Endothelial cell of umbilical vein (primary cell): Measurements from ENCODE around the gene SLC49A3. TPM values are rescaled to one million over a fixed set of nuclear protein-coding genes. Genes with fewer than 3 reads are reported as not detected.
"Not testable (repeated sequence)": the region's sequence is repeated elsewhere in the genome, so short reads cannot be mapped to it uniquely, and the experiment has no call there.

Source experiments
- BruUV-seq: library from RNA; stranded (reverse); fragments of 400-500 nt; replicated peaks from 2 replicates; lab custom pipeline; 2021; lab: Mats Ljungman, UMichigan
- CTCF ChIA-PET: fragments of 300-600, 350-600 bp; sonication (Branson Sonifier 250); formaldehyde crosslinking; loops from one replicate; lab custom pipeline; 2021; ENCODE audit warnings: antibody characterized with exemption, inconsistent platforms; lab: Charles Lee
- POLR2A ChIA-PET: fragments of 300-600, 350-600 bp; sonication (Branson Sonifier 250); formaldehyde crosslinking; loops from one replicate; lab custom pipeline; 2021; ENCODE audit warnings: antibody characterized with exemption, inconsistent platforms; lab: Charles Lee
- DNase-seq: peaks from one replicate; pipeline ENCODE4 v3.0.0-alpha.2; 2011; ENCODE audit warnings: low read depth, low spot score
- FAIRE-seq: peaks from 2 replicates; lab custom pipeline; 2011; peaks lifted over from hg19 to GRCh38; lab: Jason Lieb, UNC
- H2AFZ ChIP-seq: 2 replicates; pipeline ENCODE4 v1.6.0; 2012; ENCODE audit warnings: low read depth, low read length, control low read depth, inconsistent platforms
- H3K27ac ChIP-seq: 2 replicates; pipeline ENCODE4 v1.5.1; 2011; ENCODE audit warnings: low read depth, mild to moderate bottlenecking, control low read depth, low read length, moderate library complexity; ENCODE audit not compliant: insufficient read depth
- H3K27me3 ChIP-seq, 2 experiments: 2 replicates each; pipeline versions ENCODE4 v1.6.0 to v1.6.1; 2011; ENCODE audit warnings: low read length in 2 of 2, mixed read lengths in 1 of 2; ENCODE audit not compliant: control insufficient read depth in 2 of 2, insufficient read depth in 2 of 2
- H3K36me3 ChIP-seq, 2 experiments: 2 replicates in 1 of 2; 3 replicates in 1 of 2; pipeline ENCODE4 v1.5.1; 2011; ENCODE audit warnings: low read length in 2 of 2, mild to moderate bottlenecking in 1 of 2, moderate library complexity in 1 of 2; ENCODE audit not compliant: control insufficient read depth in 2 of 2, insufficient read depth in 2 of 2; ENCODE audit errors: extremely low read depth in 1 of 2
- H3K4me1 ChIP-seq: 3 replicates; pipeline ENCODE4 v1.5.1; 2011; ENCODE audit warnings: mild to moderate bottlenecking, low read length; ENCODE audit not compliant: control insufficient read depth, insufficient read depth; ENCODE audit errors: extremely low read depth
- H3K4me2 ChIP-seq: 2 replicates; pipeline ENCODE4 v1.6.1; 2011; ENCODE audit warnings: low read length, control low read depth, mixed read lengths; ENCODE audit not compliant: insufficient read depth
- H3K4me3 ChIP-seq, 3 experiments: fragments of 200-600 bp in 1 of 3; sonication (generic), shearing (Covaris generic) in 1 of 3; replicated peaks in 1 of 3; 2 replicates each; pipeline ENCODE4 v1.5.1; 2011 to 2016; ENCODE audit warnings: control low read depth in 3 of 3, low read length in 3 of 3, mild to moderate bottlenecking in 2 of 3, inconsistent platforms in 1 of 3, low read depth in 1 of 3, moderate library complexity in 1 of 3; ENCODE audit not compliant: insufficient read depth in 1 of 3
- H3K79me2 ChIP-seq: 2 replicates; pipeline ENCODE4 v1.6.0; 2012; ENCODE audit warnings: low read length, inconsistent platforms; ENCODE audit not compliant: control insufficient read depth, insufficient read depth
- H3K9ac ChIP-seq: replicated peaks from 2 replicates; pipeline ENCODE3; 2011; ENCODE audit warnings: low read length, control low read depth; ENCODE audit not compliant: insufficient read depth; ENCODE audit errors: extremely low read depth
- H3K9me1 ChIP-seq: replicated peaks from 3 replicates; pipeline ENCODE4 v1.6.0; 2011; ENCODE audit warnings: mild to moderate bottlenecking, low read length; ENCODE audit not compliant: control insufficient read depth, insufficient read depth; ENCODE audit errors: extremely low read depth
- H3K9me3 ChIP-seq: replicated peaks from 2 replicates; pipeline ENCODE4 v1.5.1; 2012; ENCODE audit warnings: low read length, inconsistent platforms; ENCODE audit not compliant: control insufficient read depth, insufficient read depth
- H4K20me1 ChIP-seq: replicated peaks from 2 replicates; pipeline ENCODE3; 2011; ENCODE audit warnings: mild to moderate bottlenecking, low read length; ENCODE audit not compliant: control insufficient read depth, insufficient read depth; ENCODE audit errors: extremely low read depth
- EZH2 ChIP-seq: IDR thresholded peaks from 2 replicates; pipeline ENCODE4 v1.6.1; 2012; ENCODE audit warnings: borderline replicate concordance, low read depth, mild to moderate bottlenecking, moderate library complexity, low read length, inconsistent platforms; ENCODE audit not compliant: severe bottlenecking
- FOS ChIP-seq: IDR thresholded peaks from 2 replicates; pipeline ENCODE4 v1.6.1; 2011; ENCODE audit warnings: mild to moderate bottlenecking, low read length, moderate library complexity, borderline replicate concordance; ENCODE audit not compliant: insufficient read depth
- GATA2 ChIP-seq: IDR thresholded peaks from 2 replicates; pipeline ENCODE4 v1.7.0; 2011; ENCODE audit warnings: low read depth, mild to moderate bottlenecking, moderate library complexity, mixed read lengths, low read length; ENCODE audit not compliant: insufficient read length, insufficient read depth
- JUN ChIP-seq: IDR thresholded peaks from 2 replicates; pipeline ENCODE4 v1.6.1; 2011; ENCODE audit warnings: borderline replicate concordance, low read depth; ENCODE audit not compliant: insufficient read length, insufficient read depth
- MYC ChIP-seq: IDR thresholded peaks from one replicate; pipeline ENCODE4 v1.6.1; 2011; ENCODE audit warnings: mild to moderate bottlenecking, low read depth, low read length
- POLR2A ChIP-seq: IDR thresholded peaks from 2 replicates; pipeline ENCODE4 v1.6.1; 2012; ENCODE audit warnings: low read depth, mild to moderate bottlenecking, control low read depth, low read length
- POLR2AphosphoS5 ChIP-seq: IDR thresholded peaks from 2 replicates; pipeline ENCODE4 v1.6.1; 2012; ENCODE audit warnings: low read depth, mild to moderate bottlenecking, control low read depth, low read length, moderate library complexity; ENCODE audit not compliant: insufficient read depth
- dilution Hi-C: fragments of 300-500 bp; cut with MboI; formaldehyde crosslinking; loops from one replicate; pipeline ENCODE4 v1.15.0; 2019; ENCODE audit warnings: low sequenced_read_pairs; ENCODE audit not compliant: extremely low pct_ligation_motif_present
- intact Hi-C: fragments of 100-400 bp; cut with micrococcal nuclease; formaldehyde crosslinking; loops from one replicate; pipeline ENCODE4 v1.10.0; 2022
- polyA plus RNA-seq, 4 experiments: library from polyadenylated mRNA; depleted of rRNA in 3 of 4; stranded (reverse) in 3 of 4; unstranded in 1 of 4; fragments of >200 nt; gene quantifications; 2 replicates each; pipeline versions ENCODE4 v1.2.1 to v1.2.3, GENCODE V29; 2011 to 2012; ENCODE audit warnings: missing spikeins in 1 of 4
- total RNA-seq: library from RNA; stranded (reverse); gene quantifications from 2 replicates; pipeline ENCODE4 v1.2.3, GENCODE V29; 2021
- TF ChIP-seq, protein P1 (sequence below), 2 donors: IDR thresholded peaks; 1 replicate in 1 of 2; 2 replicates in 1 of 2; pipeline ENCODE4 v1.5.1; 2011; ENCODE audit warnings: low read length in 2 of 2, mild to moderate bottlenecking in 2 of 2, moderate library complexity in 2 of 2, control low read depth in 1 of 2, inconsistent platforms in 1 of 2, low read depth in 1 of 2; ENCODE audit not compliant: insufficient read depth in 1 of 2; ENCODE audit errors: extremely low read depth in 1 of 2

The SLC49A3 gene
- total and polyA plus RNA-seq, 2 donors (not counting 3 experiments of a cell fraction or from before 2014, with no cell fraction given): 4.2 to 11.5 TPM

DNA sequence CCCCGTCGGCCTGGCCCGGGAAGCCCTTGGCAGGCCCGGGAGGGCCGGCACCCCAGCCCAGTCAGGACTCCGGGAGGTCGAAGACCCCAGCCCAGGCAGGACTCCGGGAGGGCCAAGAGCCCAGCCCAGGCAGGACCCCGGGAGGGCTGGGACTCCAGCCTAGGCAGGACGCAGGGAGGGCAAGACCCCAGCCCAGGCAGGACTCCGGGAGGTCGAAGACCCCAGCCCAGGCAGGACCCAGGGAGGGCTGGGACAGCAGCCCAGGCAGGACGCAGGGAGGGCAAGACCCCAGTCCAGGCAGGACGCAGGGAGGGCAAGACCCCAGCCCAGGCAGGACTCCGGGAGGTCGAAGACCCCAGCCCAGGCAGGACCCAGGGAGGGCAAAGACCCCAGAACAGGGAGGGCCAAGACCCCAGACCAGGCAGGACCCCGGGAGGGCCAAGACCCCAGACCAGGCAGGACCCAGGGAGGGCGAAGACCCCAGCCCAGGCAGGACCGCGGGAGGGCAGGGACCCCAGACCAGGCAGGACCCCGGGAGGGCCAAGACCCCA is 17.2 kb upstream of the SLC49A3 start:
- dilution Hi-C loops, H3K9me3 ChIP-seq, POLR2A ChIA-PET, BruUV-seq, intact Hi-C loops, H3K36me3 ChIP-seq, H3K9me1 ChIP-seq, CTCF ChIA-PET, H3K27me3 ChIP-seq, H4K20me1 ChIP-seq, DNase-seq: not testable (repeated sequence)
- H3K79me2 ChIP-seq: peaks cover 49% of the 10 kb centered on the region
- H2AFZ ChIP-seq: peak overlapping the region; percentile 21
- H3K4me3 ChIP-seq: peak overlapping the region; percentile 46 to 77 (median 71)
- H3K9ac ChIP-seq: peak overlapping the region; percentile 99
- H3K4me2 ChIP-seq: peak overlapping the region; percentile 27
- peak overlapping the region; percentile 75 for H3K27ac ChIP-seq
- peaks cover 14% of the 10 kb centered on the region for H3K4me1 ChIP-seq
- FAIRE-seq: peak; percentile 59

DNA sequence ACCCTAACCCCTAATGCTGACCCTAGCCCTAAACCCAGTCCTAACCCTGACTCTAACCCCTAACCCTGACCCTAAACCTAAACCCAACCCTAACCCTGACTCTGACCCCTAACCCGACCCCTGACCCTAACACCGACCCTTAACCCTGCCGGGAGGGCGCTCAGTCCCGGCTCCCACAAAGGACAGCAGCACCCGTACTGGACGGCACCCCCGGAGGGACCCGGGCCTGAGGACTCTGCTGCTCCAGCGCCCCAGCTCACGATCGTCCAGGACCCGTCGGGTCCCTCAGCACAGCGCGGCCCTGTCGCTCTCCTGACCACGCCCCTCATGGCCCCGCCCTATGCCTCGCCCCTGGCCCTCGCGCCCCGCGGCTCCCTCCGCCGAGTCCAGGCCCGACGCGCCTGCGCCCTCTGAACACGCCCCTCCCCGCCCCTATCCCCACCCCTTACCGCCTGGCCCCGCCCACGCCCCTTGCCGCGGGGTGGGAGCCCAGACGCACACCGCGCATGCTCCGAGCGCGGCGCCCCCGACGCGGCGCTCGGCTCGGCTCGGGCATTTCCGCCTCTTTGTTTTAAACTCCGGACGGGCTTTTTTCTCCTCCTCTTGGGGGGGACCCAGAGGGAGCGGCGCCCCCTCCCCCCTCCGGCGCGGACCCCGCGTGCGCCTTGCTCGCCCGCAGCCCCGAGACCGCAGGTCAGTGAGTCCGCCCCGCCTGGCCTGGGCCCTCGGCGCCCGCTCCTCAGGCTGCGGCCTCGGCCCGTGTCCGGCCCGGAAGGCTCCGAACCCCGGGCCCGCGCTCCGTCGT is 16.5 kb upstream of the SLC49A3 start, which contains the start of gene PCGF3:
TSS of gene PCGF3 (plus strand) at position 555 of the 805 bp plus-strand sequence. CDS start 27,849 bp downstream, outside the sequence.
- intact Hi-C loops (loop anchor here (1.0 kb wide), 1 partner anchor 18 kb away; no protein-coding TSS in a partner anchor), dilution Hi-C loops (no loop called here)
- Histone ChIP-seq H3K27me3 (no peaks in the 10 kb centered on the region), H3K9ac (peak within 1 kb of the TSS; percentile 99), H2AFZ (peak within 1 kb of the TSS; percentile 21), H3K9me3 (no peaks in the 10 kb centered on the region), H4K20me1 (peaks cover 3% of the 10 kb centered on the region), H3K27ac (peak within 1 kb of the TSS; percentile 75), H3K79me2 (peaks cover 42% of the 10 kb centered on the region), H3K4me2 (peak within 1 kb of the TSS; percentile 31), H3K4me1 (peaks cover 14% of the 10 kb centered on the region), H3K4me3 (peak within 1 kb of the TSS; percentile 46 to 77 (median 71)), H3K36me3 (peaks cover 2 to 5% of the 10 kb centered on the region in 2 experiments), H3K9me1 (no peaks in the 10 kb centered on the region)
- CTCF ChIA-PET: no interaction called here
- FAIRE-seq (peak; percentile 97), DNase-seq (peak; percentile 96)
- TF ChIP-seq JUN (no peak), FOS (no peak), GATA2 (no peak), EZH2 (no peak), MYC (no peak), POLR2A (peak; percentile 54), POLR2AphosphoS5 (peak; percentile 57)
- TF ChIP-seq, protein P1, sequence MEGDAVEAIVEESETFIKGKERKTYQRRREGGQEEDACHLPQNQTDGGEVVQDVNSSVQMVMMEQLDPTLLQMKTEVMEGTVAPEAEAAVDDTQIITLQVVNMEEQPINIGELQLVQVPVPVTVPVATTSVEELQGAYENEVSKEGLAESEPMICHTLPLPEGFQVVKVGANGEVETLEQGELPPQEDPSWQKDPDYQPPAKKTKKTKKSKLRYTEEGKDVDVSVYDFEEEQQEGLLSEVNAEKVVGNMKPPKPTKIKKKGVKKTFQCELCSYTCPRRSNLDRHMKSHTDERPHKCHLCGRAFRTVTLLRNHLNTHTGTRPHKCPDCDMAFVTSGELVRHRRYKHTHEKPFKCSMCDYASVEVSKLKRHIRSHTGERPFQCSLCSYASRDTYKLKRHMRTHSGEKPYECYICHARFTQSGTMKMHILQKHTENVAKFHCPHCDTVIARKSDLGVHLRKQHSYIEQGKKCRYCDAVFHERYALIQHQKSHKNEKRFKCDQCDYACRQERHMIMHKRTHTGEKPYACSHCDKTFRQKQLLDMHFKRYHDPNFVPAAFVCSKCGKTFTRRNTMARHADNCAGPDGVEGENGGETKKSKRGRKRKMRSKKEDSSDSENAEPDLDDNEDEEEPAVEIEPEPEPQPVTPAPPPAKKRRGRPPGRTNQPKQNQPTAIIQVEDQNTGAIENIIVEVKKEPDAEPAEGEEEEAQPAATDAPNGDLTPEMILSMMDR (IDR thresholded peaks at IDR 0.05; ENCODE audit: extremely low read depth in 1 of 2, insufficient read depth in 1 of 2, low read depth in 1 of 2, low read length in 2 of 2): no peak
- TSS peak; percentile 81 for BruUV-seq
- POLR2A ChIA-PET: no interaction called here
